ENCODE results near the gene IMPG1. TPM values are rescaled to one million over a fixed set of nuclear protein-coding genes. Genes with fewer than 3 reads are reported as not detected.

Gene IMPG1
- total and polyA plus RNA-seq, 2 of the 8 experiments (the other 6 are each of a cell fraction or from before 2014, with no cell fraction given): 0.02 TPM; not detected in 1

- TF ChIP-seq MAFK (IDR thresholded peaks at IDR 0.05; ENCODE audit: low read depth, low read length): peak; percentile 23; the same call in 1 of the 2 replicates
These were observed 819 bp upstream of the IMPG1 start (continued) for GRCh38 chr6:76073281-76073680.
